Temporal lobe (tissue), 2 donors: ENCODE data around the gene MSTO1. TPM values are rescaled to one million over a fixed set of nuclear protein-coding genes. Genes with fewer than 3 reads are reported as not detected.

Experiments
- small RNA-seq: library from RNA; depleted of rRNA; stranded (forward); fragments of <200 nt; gene quantifications from one replicate; pipeline ENCODE3, GENCODE V24; 2014; ENCODE audit warnings: low replicate concordance
- total RNA-seq: library from RNA; depleted of rRNA; stranded (reverse); fragments of >200 nt; gene quantifications from one replicate; pipeline ENCODE4 v1.2.3, GENCODE V29; 2014

MSTO1 gene
- total RNA-seq, 1 donor from 2014 or later = 23.6 TPM

Small RNA genes within 50 kb of the gene (small RNA-seq; reads per million reads assigned to genes)
- gene AL353807.4 = not detected

Other genes starting within 250 kb of the MSTO1 start
- gene ASH1L, start 47.4 kb upstream of the MSTO1 start, total RNA-seq = 65.2 TPM
- 262 TPM for gene YY1AP1, start 78.6 kb downstream of the MSTO1 start, total RNA-seq
- gene DAP3, start 78.9 kb downstream of the MSTO1 start, total RNA-seq = 38.1 TPM
- 35.7 TPM for gene GON4L, start 247.0 kb downstream of the MSTO1 start, total RNA-seq
- 199 TPM for gene SYT11, start 249.3 kb downstream of the MSTO1 start, total RNA-seq